Medulla oblongata (tissue), 1 donor: ENCODE data around the gene PLK5.
"Not testable (repeated sequence)": the region's sequence is repeated elsewhere in the genome, so short reads cannot be mapped to it uniquely, and the experiment has no call there.

ENCODE experiments used
- DNase-seq: peaks from one replicate; pipeline ENCODE4 v3.0.0-alpha.2; 2015; ENCODE audit errors: extremely low spot score

Gene PLK5, protein sequence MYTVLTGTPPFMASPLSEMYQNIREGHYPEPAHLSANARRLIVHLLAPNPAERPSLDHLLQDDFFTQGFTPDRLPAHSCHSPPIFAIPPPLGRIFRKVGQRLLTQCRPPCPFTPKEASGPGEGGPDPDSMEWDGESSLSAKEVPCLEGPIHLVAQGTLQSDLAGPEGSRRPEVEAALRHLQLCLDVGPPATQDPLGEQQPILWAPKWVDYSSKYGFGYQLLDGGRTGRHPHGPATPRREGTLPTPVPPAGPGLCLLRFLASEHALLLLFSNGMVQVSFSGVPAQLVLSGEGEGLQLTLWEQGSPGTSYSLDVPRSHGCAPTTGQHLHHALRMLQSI

GRCh38 chr19:1523412-1524286 is at the start of gene PLK5:
PLK5 (plus strand) TSS chr19:1524077; CDS start chr19:1526997, 2,920 bp downstream.
- no peak for DNase-seq

DNA sequence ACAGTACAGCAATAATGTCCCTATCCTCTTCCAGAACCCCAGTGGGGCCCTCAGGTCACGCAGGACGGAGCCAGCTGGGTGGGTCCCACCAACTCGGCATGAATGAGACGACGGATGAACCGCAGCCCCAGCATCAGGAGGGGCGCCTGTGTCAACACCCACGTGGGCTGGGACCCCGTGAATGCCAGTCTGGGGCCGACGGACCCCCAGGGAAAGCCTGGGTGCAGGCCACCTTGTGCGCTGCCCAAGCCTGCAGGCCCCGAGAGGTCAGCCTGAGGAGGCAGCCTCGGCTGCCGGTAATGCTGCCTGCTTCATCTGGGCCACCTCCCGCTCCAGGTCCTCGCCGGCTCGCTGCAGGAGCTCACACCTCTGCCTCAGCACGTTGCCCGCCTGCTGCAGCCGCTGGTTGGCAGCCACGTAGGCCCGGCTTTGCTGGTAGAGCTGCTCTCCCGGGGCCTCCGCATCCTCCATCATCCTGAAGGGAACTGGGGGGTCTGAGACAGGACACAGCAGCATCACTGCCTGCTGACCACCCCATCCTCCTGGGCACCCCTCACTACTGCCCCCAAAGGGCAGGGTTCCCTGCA is 49.0 kb upstream of the PLK5 start:
- no peak for DNase-seq

DNA sequence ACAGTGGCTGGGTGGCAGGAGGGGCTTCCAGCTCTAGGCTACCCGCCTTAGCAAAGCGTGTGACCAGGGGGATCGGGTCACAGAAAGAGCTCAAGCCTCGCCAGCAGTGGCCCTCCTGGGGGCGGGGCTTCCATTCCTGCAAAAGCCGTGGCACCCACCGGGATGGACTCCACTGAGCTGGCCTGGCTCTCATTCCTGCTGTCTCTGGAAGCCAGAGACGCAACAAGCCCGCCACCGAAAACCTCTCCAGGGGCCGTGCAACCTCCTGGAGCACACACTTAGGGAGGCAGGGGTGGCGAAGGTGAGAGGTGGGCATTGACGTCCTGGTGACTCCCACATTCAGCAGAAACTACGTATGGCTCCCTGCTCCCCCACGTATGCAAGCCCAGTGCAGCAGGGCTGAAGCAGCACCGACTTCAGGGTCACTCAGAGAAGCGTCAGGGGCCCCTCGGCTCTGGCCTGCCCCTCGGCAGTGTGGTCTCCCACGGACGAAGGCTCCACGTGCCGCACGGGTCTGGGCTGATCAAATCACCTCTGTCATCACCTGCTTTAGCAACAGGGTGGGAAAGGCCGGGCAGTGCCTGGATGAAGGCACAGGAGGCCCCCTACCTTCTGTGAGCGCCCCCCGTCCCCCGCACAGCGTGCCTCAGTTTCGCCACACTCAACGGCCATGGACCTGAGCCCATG is 48.0 kb upstream of the PLK5 start:
- no peak for DNase-seq

DNA sequence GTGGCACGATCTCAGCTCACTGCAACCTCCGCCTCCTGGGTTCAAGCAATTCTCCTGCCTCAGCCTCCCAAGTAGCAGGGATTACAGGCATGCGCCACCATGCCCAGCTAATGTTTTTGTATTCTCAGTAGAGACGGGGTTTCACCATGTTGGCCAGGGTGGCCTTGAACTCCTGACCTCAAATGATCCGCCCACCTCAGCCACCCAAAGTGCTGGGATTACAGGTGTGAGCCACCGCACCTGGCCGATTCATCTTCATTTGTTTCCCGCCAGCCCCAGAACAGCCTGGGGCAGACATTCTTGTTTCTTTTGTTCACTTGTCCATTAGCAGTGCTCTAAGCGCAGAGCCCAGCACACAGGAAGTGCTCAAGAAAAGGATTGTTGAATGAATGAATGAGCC is 46.8 kb upstream of the PLK5 start:
- not testable (repeated sequence) for DNase-seq

DNA sequence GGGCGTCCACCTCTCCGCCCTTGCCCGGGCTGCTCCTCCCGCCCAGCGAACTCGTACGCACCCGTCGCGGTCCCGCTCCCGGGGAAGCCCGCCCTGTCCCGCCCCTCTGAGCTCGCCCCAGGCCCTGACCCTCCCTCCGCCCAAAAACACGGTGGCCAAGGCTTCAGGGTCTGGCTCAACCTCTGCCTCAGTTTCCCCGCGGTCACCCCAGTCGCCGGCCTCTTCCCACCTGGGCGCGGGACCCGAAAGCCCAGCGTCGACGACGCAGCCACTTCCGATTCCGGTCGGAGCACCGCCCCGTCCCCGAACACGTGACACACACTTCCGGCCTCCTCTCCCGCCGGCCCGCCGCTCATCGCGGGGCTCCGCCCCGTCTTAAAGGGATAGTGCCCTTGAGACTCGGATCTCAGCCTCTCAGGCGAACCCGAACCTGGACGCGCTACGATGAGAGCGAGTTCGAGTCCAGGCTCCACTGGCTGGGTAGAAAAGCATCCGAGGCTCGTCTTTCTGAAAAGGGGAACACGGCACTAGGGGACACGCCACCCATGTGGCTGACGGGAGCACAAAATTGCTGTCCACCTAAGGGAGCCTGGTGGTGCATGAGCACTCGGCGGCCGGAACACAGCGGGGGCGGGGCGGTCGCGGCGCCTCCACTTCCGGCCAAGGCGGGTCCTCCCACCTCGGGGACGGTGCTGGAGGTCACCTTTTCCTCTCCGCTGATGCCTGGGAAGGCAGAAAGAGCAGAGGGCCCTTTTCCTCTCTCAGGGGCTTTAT is 44.8 kb upstream of the PLK5 start, which contains the start of gene C19orf25:
Gene C19orf25, minus strand, starts transcription at position 282 of the 774 bp plus-strand sequence. CDS start 312 bp downstream, outside the sequence.
- peak; percentile 96 for DNase-seq

DNA sequence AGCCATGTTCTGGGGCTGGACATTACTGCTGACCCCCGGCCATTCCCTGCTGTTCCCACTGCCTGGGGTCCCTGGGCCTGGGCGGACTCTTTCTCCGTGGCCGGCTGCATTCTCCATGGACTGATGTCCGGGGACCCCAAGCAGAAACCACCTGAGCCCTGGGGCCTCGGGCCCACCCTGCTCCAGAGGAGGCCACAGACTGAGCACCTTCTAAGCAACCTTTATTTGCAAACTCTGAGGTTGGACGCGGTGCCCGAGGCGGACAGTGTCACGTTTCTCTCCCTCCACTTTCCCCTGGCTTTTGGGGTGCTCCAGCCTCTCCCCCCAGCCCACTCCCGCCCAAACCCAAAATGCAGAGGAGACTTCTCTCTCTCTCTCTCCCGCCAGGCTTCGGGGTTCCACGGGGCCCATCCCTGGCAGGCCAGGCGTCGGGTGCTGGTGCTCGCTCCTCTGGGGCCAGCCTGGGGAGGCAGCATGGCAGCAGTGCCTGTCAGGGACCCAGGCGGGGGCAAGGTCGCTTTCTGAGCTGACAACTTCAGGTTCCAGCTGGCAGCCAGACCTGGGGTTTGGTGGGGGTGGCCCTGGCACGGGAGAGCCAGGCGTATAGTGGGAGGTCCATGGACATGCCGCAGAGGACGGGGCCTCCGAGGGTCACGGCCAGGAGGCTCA is 42.5 kb upstream of the PLK5 start:
- no peak for DNase-seq

- DNase-seq, result no peak
Measured at GRCh38 chr19:1481893-1482360, 42.0 kb upstream of the PLK5 start.

- no peak for DNase-seq
Measured at GRCh38 chr19:1482361-1483130, 41.3 kb upstream of the PLK5 start.

DNA sequence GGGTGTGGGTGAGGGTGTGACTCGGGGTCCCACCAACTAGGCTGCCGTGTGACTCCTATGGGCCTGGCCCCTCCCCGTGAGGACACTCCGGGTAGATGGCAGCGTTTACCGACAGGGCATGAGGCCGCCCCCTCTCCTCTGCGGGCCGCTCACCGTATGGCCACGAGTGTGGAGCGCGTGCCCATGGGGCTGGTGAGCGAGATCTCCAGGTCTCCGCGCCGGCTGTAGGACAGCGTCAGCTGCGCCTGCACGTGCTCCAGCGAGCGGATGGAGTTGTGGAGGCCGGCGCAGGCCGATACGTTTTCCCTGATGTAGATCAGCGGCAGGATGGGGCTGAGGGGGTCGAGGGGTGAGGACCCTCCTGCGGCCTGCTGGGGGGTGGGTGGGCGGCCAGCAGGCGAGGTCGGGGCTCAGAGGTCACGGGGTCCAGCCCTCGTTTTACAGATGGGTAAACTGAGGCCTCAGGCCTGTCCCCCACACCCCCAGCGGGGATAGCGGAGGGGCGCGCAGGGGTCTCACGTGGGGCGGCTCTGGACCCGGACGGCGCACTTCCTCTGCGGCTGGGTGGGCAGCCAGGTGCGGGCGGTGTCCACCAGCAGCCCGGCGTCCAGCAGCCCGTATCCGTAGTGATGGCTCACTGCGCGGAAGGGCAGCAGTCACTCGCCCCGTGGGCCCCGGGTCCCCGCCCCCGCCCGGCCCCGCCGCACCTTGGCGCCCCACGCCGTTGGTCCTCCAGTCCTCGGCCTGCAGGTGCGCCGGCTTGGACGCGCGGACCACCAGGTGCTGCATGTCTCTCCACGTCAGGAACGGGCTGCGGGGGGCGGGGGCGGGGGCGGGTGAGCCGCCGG is 40.5 kb upstream of the PLK5 start:
- no peak for DNase-seq

DNA sequence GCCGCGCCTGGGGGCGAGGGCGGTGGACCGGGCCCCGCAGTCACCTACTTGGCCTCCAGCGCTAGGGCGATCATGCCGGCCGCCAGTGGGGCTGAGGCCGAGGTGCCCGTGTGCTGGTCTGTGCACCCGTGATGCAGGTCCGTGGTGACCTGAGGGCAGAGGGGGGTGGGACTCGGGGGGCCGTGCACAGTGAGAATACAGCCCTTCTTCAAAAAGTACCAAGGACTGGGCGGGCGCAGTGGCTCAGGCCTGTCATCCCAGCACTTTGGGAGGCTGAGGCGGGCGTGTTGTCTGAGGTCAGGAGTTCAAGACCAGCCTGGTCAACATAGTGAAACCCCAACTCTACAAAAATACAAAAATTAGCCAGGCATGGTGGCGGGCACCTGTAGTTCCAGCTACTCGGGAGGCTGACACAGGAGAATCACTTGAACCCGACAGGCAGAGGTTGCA is 39.9 kb upstream of the PLK5 start:
- DNase-seq, result no peak

DNA sequence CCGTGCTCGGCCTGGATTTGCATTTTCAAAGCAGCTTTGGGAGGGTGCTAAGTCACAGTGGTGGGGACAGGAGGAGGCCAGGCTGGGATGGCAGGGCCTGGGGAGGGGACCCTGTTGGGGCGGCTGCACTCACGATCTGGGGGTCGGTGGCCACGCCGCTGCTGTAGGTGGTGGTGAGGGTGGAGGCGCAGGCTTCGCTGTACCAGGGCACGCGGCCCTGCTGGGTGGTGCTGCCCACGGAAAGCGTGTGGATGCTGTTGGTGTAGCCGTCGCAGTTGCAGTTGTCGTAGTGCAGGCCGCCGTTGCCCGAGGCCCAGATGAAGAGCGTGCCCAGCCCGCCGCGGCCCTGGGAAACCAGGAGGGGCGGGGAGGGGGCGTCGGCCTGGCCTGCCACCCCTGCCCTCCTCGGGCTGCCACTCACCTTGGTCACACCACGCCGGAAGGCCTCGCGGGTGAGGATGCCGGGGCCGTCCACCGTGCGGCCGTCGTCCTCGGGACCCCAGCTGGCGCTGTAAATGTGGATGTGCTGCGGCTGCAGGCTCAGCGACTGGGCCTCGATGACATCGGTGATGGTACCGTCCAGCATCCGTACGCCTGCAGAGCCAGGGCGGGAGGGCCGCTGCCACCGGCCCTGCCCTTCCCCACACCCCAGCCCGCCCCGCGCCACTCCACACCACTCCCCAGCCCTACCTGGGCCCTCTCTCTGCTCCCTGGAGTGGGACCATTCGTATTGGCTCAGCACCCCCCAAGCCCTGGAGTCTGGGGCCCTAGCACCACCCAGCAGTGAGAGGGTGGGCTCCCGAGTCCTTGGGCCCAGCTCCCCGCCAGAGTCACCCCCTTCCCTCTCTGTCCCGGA is 36.9 kb upstream of the PLK5 start:
- DNase-seq, result no peak

DNA sequence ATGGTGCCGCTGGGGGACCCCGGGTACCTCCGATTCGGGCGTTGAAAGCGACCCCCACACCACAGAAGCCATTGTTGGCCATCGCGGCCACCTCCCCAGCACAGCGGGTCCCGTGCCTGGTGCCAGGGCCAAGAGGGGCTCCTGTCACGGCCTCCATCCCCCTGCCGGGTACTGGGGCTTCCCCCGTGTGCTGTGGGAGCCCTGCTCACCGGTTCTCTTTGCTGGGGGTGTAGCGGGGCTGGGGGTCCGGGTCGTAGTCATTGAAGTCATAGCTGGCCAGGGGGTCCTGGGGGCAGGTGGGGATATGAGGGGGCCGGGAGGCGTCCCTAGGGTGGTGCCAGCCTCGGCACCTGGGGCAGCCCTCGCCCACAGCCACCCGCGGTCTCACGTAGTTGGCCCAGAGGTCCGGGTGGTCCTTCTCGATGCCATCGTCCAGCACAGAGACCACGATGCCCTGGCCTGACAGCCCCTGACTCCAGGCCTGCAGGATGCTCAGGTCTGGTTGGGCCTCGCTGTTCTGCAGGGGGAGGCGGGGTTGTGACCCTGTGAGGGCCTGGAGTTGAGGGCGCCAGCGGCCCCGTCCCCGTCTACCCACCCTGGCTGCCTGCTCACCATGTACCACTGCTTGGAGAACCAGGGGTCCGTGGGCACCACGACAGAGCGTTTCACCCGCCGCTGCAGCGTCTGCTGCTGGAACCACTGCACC is 36.1 kb upstream of the PLK5 start:
- no peak for DNase-seq

- no peak for DNase-seq
Measured at GRCh38 chr19:1488282-1488601, 35.6 kb upstream of the PLK5 start.

DNA sequence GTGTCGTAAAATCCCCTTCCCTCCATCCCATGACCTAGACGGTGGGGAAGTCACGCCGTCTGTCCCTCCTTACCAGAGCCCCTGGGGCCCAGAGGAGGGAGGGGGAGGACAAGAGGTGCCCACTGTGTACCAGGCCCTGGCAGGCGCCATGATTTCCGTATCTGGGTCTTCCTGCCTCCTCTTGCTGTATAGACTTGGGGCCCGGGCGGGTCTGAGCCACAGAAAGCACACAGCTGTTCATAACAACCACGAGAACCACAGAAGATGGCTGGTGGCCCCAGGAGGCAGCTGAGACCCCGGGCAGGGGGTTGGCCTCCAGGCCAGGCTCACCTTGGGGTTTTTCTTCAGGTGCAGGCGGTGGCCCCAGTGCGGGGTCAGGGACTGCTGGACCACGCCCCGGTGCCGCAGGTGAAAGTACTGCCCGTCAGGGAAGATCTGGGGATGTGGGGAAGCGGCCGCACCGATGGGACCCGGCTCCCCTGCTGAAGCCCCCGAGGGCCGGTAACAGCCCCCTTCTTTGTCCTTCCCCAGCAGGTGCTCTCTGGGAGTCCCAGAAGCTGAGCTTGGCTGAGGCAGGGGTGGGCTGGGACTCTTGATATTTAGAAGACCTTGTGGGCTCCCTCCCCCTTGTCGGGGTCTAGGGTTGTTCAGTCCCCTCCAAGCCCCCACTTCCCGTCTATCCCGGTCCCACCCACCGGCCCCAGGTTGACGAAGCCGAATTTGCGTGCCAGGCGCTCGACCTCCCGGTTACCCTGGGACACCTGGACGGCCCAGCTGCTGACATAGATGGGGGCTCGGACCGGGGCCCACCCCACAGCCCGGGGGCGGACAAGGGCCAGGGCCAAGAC is 34.2 kb upstream of the PLK5 start:
- no peak for DNase-seq

GRCh38 chr19:1490311-1491113 is 33.4 kb upstream of the PLK5 start, which contains the start of gene PCSK4:
PCSK4 (minus strand) TSS chr19:1490350; CDS start chr19:1490346, 4 bp downstream.
- DNase-seq, result peak; percentile 99
